NCI-H748 treated with DMSO at 0.1 percent for 48 hours (cell line): ENCODE data around the gene AGPAT1.
A peak's percentile ranks its signal among the peaks of the same experiment; 100 is the strongest.
"Not testable (repeated sequence)": the region's sequence is repeated elsewhere in the genome, so short reads cannot be mapped to it uniquely, and the experiment has no call there.

Source experiments
- DNase-seq: peaks from one replicate; lab custom pipeline; 2025; lab: John Stamatoyannopoulos, UW

AGPAT1 gene

GRCh38 chr6:32148289-32149091, 27.4 kb downstream of the AGPAT1 start:
- DNase-seq, result no peak

GRCh38 chr6:32147401-32148132, 28.3 kb downstream of the AGPAT1 start:
- no peak for DNase-seq

GRCh38 chr6:32146687-32147086, 29.2 kb downstream of the AGPAT1 start:
- no peak for DNase-seq

- DNase-seq, result no peak
Observed at GRCh38 chr6:32146287-32146686, 29.6 kb downstream of the AGPAT1 start.

- not testable (repeated sequence) for DNase-seq
Observed at GRCh38 chr6:32144238-32144637, 31.6 kb downstream of the AGPAT1 start.

- no peak for DNase-seq
Observed at GRCh38 chr6:32140420-32141046, 35.4 kb downstream of the AGPAT1 start.

- DNase-seq, result no peak
Observed at GRCh38 chr6:32139590-32139989, 36.3 kb downstream of the AGPAT1 start.

GRCh38 chr6:32137454-32137853, 38.4 kb downstream of the AGPAT1 start:
- DNase-seq, result no peak

- DNase-seq, result no peak
Observed at GRCh38 chr6:32133786-32134185, 42.1 kb downstream of the AGPAT1 start.

- DNase-seq, result no peak
Observed at GRCh38 chr6:32132110-32132509, 43.8 kb downstream of the AGPAT1 start.

- DNase-seq, result no peak
Observed at GRCh38 chr6:32131439-32131948, 44.4 kb downstream of the AGPAT1 start.

GRCh38 chr6:32129297-32130088, 46.4 kb downstream of the AGPAT1 start:
- peak; percentile 19 for DNase-seq

- DNase-seq, result no peak
Observed at GRCh38 chr6:32128751-32129296, 47.1 kb downstream of the AGPAT1 start.

- peak; percentile 99 for DNase-seq
Observed at GRCh38 chr6:32127717-32128592, 47.9 kb downstream of the AGPAT1 start, which contains the start of gene ATF6B. ATF6B (minus strand) TSS chr6:32128246; CDS start chr6:32128207, 39 bp downstream.

- no peak for DNase-seq
Observed at GRCh38 chr6:32127409-32127716, 48.5 kb downstream of the AGPAT1 start.

- DNase-seq, result no peak
Observed at GRCh38 chr6:32126880-32127279, 49.0 kb downstream of the AGPAT1 start.

- no peak for DNase-seq
Observed at GRCh38 chr6:32123681-32124080, 52.2 kb downstream of the AGPAT1 start.

- no peak for DNase-seq
Observed at GRCh38 chr6:32120573-32121059, 55.3 kb downstream of the AGPAT1 start.

- DNase-seq, result peak; percentile 56
Observed at GRCh38 chr6:32118782-32119628, 56.9 kb downstream of the AGPAT1 start.
